NB4 (cell line): ENCODE measurements around the gene NKAPD1.

Experiments used
- CTCF ChIP-seq: IDR thresholded peaks from one replicate; pipeline ENCODE4 v1.5.1; 2012; ENCODE audit warnings: low read depth, low read length
- MYC ChIP-seq: IDR thresholded peaks from 2 replicates; pipeline ENCODE4 v1.6.1; 2011; ENCODE audit warnings: low read depth, low read length
- POLR2A ChIP-seq: IDR thresholded peaks from 2 replicates; pipeline ENCODE4 v1.6.1; 2011; ENCODE audit warnings: mild to moderate bottlenecking; ENCODE audit not compliant: insufficient read length; ENCODE audit errors: extremely low read depth

GRCh38 chr11:112096194-112096593, 22.1 kb downstream of the NKAPD1 start:
- no peak for TF ChIP-seq MYC
- no peak for TF ChIP-seq CTCF
- TF ChIP-seq POLR2A, result no peak
